GM21576 (cell line): ENCODE measurements around the gene STAG1.
"Not testable (repeated sequence)": the region's sequence is repeated elsewhere in the genome, so short reads cannot be mapped to it uniquely, and the experiment has no call there.

Experiments used
- ATAC-seq: cut with Tn5 transposase; IDR thresholded peaks from one replicate; pipeline ENCODE4 v1.9.1; 2021; ENCODE audit warnings: mild to moderate bottlenecking, moderate library complexity; ENCODE audit not compliant: unreplicated experiment

Gene STAG1

GRCh38 chr3:136749091-136749490, 3.1 kb downstream of the STAG1 start:
- ATAC-seq, result no peak

DNA sequence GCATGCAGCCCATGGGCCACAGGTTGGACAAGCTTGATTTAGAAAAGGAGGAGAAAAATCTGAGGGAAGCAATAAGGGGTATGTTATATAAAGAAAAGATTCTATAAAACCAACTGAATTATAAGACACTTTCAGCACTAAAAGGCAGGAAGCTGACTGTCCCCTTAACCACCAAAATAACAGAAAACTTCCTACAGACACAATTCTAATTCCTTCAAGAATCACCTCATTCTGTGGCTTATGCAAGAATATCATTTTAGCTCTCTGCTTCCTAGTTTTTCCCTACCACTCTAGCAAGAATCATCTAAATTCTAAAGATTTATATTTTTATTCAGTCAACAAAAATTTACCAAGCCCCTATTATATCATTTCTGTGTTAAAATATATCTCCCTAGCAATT, 6.3 kb downstream of the STAG1 start:
- no peak for ATAC-seq

DNA sequence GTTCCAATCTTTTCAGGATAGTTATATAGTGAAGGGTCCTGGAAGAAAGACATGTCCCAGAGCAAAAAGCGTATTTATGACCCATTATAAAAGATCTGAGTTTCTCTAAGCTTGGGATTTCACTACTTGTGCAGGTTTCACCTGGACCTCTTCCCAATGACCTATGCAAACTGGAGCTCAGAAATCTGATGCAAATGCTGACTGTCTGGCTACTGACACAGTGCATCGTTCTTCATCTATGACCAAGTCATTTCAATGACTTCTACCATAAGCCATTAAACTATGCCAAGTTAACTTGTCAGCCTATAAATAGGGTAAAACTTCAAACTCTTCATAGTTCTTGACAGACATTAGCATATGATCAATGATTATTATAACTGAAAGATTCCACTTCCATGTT, 11.1 kb downstream of the STAG1 start:
- ATAC-seq, result no peak

DNA sequence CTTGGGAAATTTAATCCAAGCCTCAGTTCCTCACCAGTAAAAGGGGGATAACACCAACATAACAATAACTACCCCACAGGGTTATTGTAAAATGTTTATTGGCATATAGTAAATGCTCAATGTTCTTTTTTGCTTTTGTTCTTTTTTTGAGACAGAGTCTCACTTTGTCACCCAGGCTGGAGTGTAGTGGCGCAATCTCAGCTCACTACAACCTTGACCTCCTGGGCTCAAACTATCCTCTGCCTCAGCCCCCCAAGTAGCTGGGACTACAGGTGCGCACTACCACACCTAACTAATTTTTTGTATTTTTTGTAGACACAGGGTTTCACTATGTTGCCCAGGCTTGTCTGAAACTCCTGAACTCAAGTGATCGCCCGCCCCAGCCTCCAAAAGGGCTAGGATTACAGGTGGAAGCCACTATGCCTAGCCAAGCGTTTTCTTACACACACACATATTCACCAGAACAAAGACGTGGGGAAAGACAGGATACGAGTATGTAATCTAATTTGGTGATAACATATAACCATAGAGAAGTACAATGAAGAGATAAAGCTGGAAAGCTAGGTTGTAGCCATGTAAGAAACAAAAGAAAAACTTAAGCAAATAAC, 11.7 kb downstream of the STAG1 start:
- ATAC-seq, result no peak

DNA sequence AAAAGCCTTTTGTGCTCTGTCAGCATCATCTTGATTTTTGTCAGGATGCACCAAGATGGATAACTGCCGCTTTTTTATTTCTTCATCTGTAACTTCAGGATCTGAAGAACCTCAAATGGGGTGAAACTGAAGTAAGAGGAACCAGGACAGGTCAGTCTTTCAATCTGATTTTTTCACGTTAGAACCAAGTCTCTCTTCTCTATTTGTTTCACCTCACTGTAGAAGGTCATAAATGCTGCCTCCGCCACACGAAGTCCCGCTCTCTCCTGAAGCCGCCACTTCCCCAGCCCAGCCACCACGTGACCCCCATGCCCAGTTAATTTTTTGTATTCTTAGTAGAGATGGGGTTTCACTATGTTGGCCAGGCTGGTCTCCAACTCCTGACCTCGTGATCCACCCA, 15.2 kb downstream of the STAG1 start:
- not testable (repeated sequence) for ATAC-seq

- ATAC-seq, result no peak
These were observed 17.1 kb downstream of the STAG1 start for GRCh38 chr3:136735103-136735502.

DNA sequence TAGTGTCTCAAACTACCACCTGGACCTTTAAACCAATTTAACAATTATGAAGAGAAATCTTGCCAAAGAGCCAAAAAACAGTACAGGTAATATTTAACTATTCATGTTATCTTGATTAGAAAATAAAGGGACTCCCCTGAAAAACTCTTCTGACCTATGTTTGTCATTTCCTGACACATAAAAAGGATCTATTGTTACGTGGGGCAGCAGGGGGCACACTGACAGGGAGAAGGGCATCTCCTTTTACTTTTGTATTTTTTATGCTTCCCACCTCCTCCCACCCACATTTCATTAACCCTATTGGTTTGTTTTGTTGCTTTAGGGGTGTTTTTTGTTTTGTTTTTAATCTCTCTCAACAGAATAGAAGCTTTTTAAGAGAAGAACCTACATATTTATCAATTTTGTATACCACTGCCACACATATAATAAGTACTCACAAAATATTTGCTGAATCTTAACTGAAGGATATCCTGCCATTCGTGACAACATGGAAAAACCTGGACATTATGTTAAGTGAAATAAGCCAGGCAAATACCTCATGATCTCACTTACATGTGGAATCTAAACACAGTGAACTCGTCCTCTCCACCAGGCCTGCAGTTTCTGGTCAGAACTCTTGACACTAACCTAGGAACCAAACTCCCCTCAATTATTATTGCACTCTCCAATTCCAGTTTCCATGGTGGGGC, 17.7 kb downstream of the STAG1 start:
- no peak for ATAC-seq

DNA sequence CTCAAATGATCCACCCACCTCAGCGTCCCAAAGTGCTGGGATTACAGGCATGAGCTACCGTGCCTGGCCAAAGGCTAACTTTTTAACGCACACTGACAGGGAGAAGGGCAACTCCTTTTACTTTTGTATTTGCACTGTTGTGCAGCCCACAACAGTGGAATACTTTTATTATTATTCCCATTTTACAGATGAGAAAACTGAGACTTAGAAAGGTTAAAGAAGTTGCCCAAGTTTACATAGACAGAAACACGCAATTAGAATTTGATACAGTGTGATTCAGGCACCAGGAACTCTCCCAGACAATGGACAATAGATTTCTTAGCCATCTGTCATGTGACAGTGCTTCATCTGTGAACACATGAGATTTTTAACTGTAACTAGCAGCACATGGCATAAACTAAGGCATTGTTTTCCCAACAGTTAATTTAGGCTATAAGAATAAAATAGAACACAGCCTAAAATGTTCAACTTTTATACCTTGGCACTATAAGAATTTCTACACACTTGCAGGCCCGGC, 18.8 kb downstream of the STAG1 start:
- no peak for ATAC-seq

DNA sequence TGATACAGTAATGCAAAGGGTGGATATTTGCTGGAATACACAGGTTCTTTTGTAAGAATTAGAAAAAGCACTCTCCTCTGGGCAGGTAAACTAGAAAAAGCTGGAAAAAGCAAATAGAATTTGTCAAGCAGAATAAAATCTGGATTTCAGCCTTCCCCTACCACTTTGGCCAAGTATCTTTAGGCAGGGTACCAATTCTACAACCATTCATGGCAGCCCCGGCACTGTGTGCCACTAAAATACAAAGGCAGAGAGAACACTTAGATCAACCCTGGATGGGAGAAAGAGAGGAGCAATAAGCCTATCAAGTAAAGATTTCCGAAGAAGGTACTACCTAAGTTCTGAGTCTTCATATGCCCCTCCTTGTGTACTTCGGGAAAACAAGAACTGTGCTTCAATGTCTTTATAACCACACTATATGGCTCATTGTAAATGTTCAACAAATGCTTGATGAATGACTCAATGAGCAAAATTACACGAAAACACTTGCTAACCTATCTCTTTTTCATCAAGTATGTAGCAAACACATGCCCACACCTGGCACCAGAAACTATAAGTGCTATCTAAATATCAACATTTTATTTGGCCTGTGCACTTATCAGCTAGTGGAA, 20.8 kb downstream of the STAG1 start:
- ATAC-seq, result no peak

DNA sequence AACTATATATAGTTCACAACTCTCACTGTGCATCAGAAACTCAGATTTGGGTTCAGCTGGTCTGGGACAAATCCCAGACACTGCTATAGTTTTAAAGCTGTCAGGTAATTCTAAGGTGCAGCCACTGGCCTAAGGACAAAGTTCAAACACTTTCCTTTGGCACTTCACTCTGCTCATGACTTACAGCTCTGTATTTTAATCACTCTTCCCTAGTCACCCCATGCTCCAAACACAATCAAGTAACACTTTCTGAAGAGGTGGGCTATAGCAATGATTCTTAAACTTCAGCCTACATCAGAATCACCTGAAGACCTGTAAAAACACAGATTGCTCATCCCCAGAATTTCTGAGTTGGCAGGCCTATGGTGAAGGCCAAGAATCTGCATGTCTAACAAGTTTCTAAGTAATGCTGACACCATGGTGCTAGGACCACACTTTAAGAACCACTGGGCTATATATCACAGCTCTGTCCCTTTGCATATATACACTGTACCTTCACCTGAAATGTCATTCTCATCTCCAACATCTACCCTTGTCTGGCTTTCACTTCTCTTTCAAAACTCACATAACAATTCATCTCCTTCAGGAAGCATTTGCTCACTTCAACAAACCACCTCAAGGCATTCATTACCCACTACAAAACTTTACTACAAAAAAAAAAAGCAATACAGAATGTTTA, 21.4 kb downstream of the STAG1 start:
- ATAC-seq, result peak; percentile 76

- no peak for ATAC-seq
These were observed 23.3 kb downstream of the STAG1 start for GRCh38 chr3:136728918-136729317.

DNA sequence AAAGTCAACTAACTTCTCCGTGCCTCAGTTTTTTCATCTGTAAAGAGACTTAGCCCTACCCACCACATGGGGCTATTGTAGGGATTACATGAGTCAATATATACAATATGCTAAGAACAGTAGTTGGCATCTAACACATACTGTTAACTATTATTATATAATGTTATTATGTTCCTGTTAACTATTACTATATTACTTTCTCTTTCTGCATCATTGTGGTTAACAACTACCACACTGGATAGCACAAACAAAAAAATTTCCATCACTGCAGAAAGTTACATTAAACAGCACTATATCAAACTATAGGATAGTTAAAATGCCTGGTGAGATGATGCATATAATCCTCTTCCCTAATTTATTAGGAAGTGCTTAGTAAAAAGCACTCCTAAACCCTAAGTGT, 23.7 kb downstream of the STAG1 start:
- no peak for ATAC-seq

- no peak for ATAC-seq
These were observed 26.7 kb downstream of the STAG1 start for GRCh38 chr3:136725468-136725867.

DNA sequence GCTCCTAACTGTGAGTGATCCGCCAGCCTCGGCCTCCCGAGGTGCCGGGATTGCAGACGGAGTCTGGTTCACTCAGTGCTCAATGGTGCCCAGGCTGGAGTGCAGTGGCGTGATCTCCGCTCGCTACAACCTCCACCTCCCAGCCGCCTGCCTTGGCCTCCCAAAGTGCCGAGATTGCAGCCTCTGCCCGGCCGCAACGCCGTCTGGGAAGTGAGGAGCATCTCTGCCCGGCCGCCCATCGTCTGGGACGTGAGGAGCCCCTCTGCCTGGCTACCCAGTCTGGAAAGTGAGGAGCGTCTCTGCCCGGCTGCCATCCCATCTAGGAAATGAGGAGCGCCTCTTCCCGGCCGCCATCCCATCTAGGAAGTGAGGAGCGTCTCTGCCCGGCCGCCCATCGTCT, 29.3 kb downstream of the STAG1 start:
- not testable (repeated sequence) for ATAC-seq

DNA sequence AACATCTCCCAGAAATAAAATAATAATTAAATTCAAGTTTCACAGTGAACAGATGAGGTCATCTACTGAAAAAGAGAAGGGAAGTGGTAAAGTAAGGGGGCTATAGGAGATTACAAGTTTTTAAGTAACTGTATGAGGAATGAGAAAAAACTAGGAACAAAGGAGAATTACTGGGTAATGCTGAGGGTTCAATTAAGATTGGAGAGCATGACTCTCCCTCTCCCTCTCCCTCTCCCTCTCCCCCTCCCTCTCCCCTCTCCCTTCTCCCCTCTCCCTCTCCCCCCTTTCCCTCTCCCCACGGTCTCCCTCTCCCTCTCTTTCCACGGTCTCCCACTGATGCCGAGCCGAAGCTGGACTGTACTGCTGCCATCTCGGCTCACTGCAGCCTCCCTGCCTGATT, 29.8 kb downstream of the STAG1 start:
- not testable (repeated sequence) for ATAC-seq

DNA sequence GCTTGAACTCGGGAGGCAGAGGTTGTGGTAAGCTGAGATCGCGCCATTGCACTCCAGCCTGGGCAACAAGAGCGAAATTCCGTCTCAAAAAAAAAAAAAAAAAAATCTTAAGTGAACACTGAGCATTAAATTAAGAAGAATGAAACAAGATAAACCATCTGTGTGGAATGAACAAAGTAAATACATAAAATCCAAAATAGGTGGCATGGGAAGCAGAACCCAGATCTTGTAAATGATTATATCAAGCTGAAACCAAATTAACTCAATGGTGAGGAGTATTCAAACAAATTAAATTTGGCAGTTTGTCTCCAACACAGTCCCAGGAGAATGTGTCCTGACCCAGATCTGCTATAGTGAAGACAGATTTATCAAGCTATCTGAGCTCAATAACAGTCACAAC, 32.1 kb downstream of the STAG1 start:
- ATAC-seq, result no peak

DNA sequence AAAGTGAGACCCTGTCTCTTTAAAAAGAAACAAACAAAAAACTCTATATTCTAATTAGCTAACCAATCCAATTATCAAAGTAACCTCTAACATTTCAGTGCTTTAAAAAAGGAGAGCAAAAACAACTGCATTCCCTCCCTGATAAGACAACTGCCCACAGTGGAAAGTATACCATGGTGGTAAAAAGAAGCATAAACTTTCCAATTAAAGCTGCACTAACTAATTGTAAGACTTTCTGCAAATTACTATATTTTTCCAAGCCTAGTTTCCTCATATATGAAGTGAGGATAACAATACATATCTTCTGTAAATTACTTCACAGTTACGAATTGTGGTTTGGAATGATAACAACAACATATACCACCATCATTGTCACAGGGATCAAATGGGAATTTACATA, 35.5 kb downstream of the STAG1 start:
- no peak for ATAC-seq

DNA sequence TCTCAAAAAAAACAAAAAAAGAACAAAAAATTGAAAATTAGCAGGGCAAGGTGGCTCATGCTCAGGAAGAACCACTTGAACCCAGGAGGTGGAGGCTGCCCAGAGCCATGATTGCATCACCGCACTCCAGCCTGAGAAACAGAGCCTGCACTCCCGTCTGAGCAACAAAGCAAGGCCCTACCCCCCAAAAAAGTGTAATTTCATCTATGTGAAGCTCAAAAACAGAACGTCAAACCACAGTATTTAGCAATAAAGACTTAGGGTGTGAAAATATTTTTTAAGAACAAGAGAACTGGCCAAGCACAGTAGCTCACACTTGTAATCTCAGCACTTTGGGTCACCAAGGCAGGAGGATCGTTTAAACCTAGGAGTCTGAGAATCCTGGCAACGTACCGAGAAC, 38.2 kb downstream of the STAG1 start:
- no peak for ATAC-seq

DNA sequence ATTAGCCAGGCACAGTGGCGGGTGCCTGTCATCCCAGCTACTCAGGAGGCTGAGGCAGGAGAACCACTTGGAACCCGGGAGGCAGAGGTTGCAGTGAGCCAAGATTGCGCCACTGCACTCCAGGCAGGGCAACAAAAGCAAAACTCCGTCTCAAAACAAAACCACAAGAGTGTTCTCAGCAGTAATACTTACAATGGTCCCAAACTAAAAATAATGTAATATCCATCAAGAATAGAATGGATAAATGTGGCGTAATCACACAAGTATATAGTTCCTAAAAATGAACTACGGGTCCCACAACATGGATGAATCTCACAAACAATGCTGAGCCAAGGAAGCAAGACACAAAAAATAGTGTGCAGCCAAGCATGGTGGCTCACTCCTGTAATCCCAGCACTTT, 39.2 kb downstream of the STAG1 start:
- no peak for ATAC-seq

DNA sequence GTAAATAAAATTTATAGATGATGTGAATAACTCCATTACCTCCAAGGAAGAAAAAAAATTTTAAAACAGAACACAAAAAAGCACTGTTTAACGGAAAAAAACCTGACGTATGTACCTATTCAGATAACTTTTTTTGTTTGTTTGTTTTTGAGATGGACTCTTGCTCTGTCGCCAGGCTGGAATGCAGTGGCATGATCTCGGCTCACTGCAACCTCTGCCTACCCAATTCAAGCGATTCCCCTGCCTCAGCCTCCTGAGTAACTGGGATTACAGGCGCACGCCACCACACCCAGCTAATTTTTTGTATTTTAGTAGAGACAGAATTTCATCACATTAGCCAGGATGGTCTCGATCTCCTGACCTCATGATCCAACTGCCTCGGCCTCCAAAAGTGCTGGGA, 40.3 kb downstream of the STAG1 start:
- ATAC-seq, result not testable (repeated sequence)

- ATAC-seq, result no peak
These were observed 40.9 kb downstream of the STAG1 start for GRCh38 chr3:136711277-136711676.

DNA sequence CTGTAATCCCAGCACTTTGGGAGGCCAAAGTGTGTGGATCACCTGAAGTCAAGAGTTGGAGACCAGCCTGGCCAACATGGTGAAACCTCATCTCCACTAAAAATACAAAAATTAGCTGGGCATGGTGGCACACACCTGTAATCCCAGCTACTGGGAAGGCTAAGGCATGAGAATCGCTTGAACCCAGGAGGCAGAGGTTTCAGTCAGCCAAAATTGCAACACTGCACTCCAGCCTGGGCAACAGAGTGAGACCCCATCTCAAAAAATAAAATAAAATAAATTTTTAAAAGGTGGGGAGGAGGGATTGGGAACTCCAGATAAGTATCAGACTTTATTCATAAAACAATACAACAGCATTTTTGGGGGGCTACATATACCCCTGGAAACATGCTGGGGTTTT, 42.4 kb downstream of the STAG1 start:
- not testable (repeated sequence) for ATAC-seq
